Fibroblast of the conjunctiva (primary cell): Measurements from ENCODE around the gene CCDC74A.
A peak's percentile ranks its signal among the peaks of the same experiment; 100 is the strongest.
"Not testable (repeated sequence)": the region's sequence is repeated elsewhere in the genome, so short reads cannot be mapped to it uniquely, and the experiment has no call there.

Experiments used
- DNase-seq: peaks from one replicate; pipeline ENCODE4 v3.0.0-alpha.2; 2010; ENCODE audit warnings: low read depth

CCDC74A gene

GRCh38 chr2:131527131-131528001, at the start of gene CCDC74A:
Gene CCDC74A (plus strand): TSS chr2:131527888. CDS start chr2:131527971, 83 bp downstream.
- peak; percentile 5 for DNase-seq

GRCh38 chr2:131478074-131478849, 49.4 kb upstream of the CCDC74A start:
- DNase-seq, result not testable (repeated sequence)

- DNase-seq, result not testable (repeated sequence)
These were observed 48.7 kb upstream of the CCDC74A start for GRCh38 chr2:131478850-131479461.

- DNase-seq, result not testable (repeated sequence)
These were observed 47.3 kb upstream of the CCDC74A start for GRCh38 chr2:131480351-131480750.

- not testable (repeated sequence) for DNase-seq
These were observed 45.1 kb upstream of the CCDC74A start for GRCh38 chr2:131482506-131483155.

- not testable (repeated sequence) for DNase-seq
These were observed 43.5 kb upstream of the CCDC74A start for GRCh38 chr2:131483981-131484820.

- DNase-seq, result not testable (repeated sequence)
These were observed 42.7 kb upstream of the CCDC74A start for GRCh38 chr2:131484906-131485460.

- DNase-seq, result not testable (repeated sequence)
These were observed 41.3 kb upstream of the CCDC74A start for GRCh38 chr2:131486201-131486902.

- DNase-seq, result no peak
These were observed 39.1 kb upstream of the CCDC74A start for GRCh38 chr2:131488306-131489205.

- peak; percentile 13 for DNase-seq
These were observed 36.8 kb upstream of the CCDC74A start for GRCh38 chr2:131490616-131491468.

- not testable (repeated sequence) for DNase-seq
These were observed 36.2 kb upstream of the CCDC74A start for GRCh38 chr2:131491469-131491836.

- DNase-seq, result not testable (repeated sequence)
These were observed 35.7 kb upstream of the CCDC74A start, which contains the start of gene MZT2A for GRCh38 chr2:131492015-131492417. Gene MZT2A (minus strand): TSS chr2:131492397. CDS start chr2:131492376, 21 bp downstream.

- DNase-seq, result peak; percentile 77
These were observed 35.1 kb upstream of the CCDC74A start for GRCh38 chr2:131492418-131493198.

GRCh38 chr2:131493199-131493968, 34.3 kb upstream of the CCDC74A start:
- no peak for DNase-seq

GRCh38 chr2:131495506-131495905, 32.2 kb upstream of the CCDC74A start:
- not testable (repeated sequence) for DNase-seq

- not testable (repeated sequence) for DNase-seq
These were observed 29.2 kb upstream of the CCDC74A start for GRCh38 chr2:131498321-131498973.
